Testis (tissue), 3 donors: Measurements from ENCODE around the gene DHRS3. TPM values are rescaled to one million over a fixed set of nuclear protein-coding genes. Genes with fewer than 3 reads are reported as not detected.

Experiments
- DNase-seq: peaks from one replicate; pipeline ENCODE4 v3.0.0-alpha.2; 2019
- H3K27ac ChIP-seq, 2 donors: fragments of 200-600 bp; sonication (generic); one replicate each; pipeline ENCODE4 v1.5.1; 2019
- H3K27me3 ChIP-seq: fragments of 200-600 bp; sonication (generic); one replicate; pipeline ENCODE4 v1.5.1; 2019
- H3K36me3 ChIP-seq: fragments of 200-600 bp; sonication (generic); one replicate; pipeline ENCODE4 v1.5.1; 2017; ENCODE audit warnings: low read depth; ENCODE audit errors: missing control alignments
- H3K4me1 ChIP-seq: fragments of 200-600 bp; sonication (generic); one replicate; pipeline ENCODE4 v1.5.1; 2019
- H3K4me3 ChIP-seq, 2 donors: fragments of 200-600 bp; sonication (generic); one replicate each; pipeline ENCODE4 v1.5.1; 2017 to 2019
- H3K9me3 ChIP-seq: fragments of 200-600 bp; sonication (generic); one replicate; pipeline ENCODE4 v1.5.1; 2017
- CTCF ChIP-seq, 3 experiments: fragments of 450-650 bp in 2 of 3; fragments of 200-600 bp in 1 of 3; sonication (generic) in 1 of 3; IDR thresholded peaks; one replicate each; pipeline ENCODE4 v1.5.1; 2016 to 2019; ENCODE audit warnings: antibody characterized with exemption in 3 of 3, mild to moderate bottlenecking in 2 of 3, moderate library complexity in 1 of 3
- POLR2A ChIP-seq: fragments of 450-650 bp; IDR thresholded peaks from one replicate; pipeline ENCODE4 v1.6.1; 2017; ENCODE audit warnings: antibody characterized with exemption, mild to moderate bottlenecking, moderate library complexity
- WGBS, 2 donors: methylation state at CpG; one replicate each; pipeline ENCODE4 v1.1.5; 2018; 5-methylcytosine and 5-hydroxymethylcytosine counted together
- intact Hi-C: fragments of 100-400 bp; cut with DNase I; formaldehyde crosslinking; loops from one replicate; pipeline ENCODE4 v1.15.1; 2023; ENCODE audit warnings: low total_unique reads
- polyA plus RNA-seq: library from polyadenylated mRNA; stranded (reverse); fragments of 350-450 nt; fragmentation: Illumina TruSeq; extraction: RNeasy Lipid Tissue Mini Kit (QIAGEN cat#74804); gene quantifications from one replicate; pipeline ENCODE4 v1.2.3, GENCODE V29; 2014; ENCODE audit warnings: low read depth, low replicate concordance; ENCODE audit not compliant: insufficient read depth
- total RNA-seq, 2 donors: library from RNA; depleted of rRNA; stranded (reverse); fragments of >200 nt; gene quantifications; one replicate each; pipeline ENCODE4 v1.2.3, GENCODE V29; 2016

Gene DHRS3
- total and polyA plus RNA-seq, 3 donors from 2014 or later = 27.1 to 38.7 (median 30.2) TPM

- TF ChIP-seq CTCF (IDR thresholded peaks at IDR 0.05) (no peak), POLR2A (no peak)
- Histone ChIP-seq H3K27me3 (no peaks in the 10 kb centered on the region), H3K27ac (peak overlapping the region in 1 of 2 donors; percentile 18), H3K4me1 (peaks cover 21% of the 10 kb centered on the region), H3K9me3 (no peaks in the 10 kb centered on the region), H3K36me3 (no peaks in the 10 kb centered on the region), H3K4me3 (peak overlapping the region in 1 of 2 donors; percentile 21)
- DNase-seq = peak; percentile 72
- intact Hi-C loops = no loop called here
- 4 to 15% methylated on average over 8 to 38 of the region's 39 CpGs for WGBS, 2 donors
Observed at GRCh38 chr1:12596007-12596821, 21.8 kb downstream of the DHRS3 start.

GRCh38 chr1:12595757-12596006 lies 22.3 kb downstream of the DHRS3 start:
- WGBS, 2 donors = 0 to 11% methylated on average over 1 to 16 of the region's 18 CpGs
- Histone ChIP-seq H3K4me1 (peaks cover 27% of the 10 kb centered on the region), H3K27ac (no peak overlapping the region), H3K27me3 (no peaks in the 10 kb centered on the region), H3K9me3 (no peaks in the 10 kb centered on the region), H3K36me3 (no peaks in the 10 kb centered on the region), H3K4me3 (peak overlapping the region in 1 of 2 donors; percentile 21)
- TF ChIP-seq CTCF (IDR thresholded peaks at IDR 0.05) = no peak
- no peak for TF ChIP-seq POLR2A
- DNase-seq = no peak
- intact Hi-C loops = no loop called here

- intact Hi-C loops = no loop called here
- Histone ChIP-seq H3K9me3 (no peaks in the 10 kb centered on the region), H3K4me3 (peak overlapping the region in 1 of 2 donors; percentile 21), H3K27me3 (no peaks in the 10 kb centered on the region), H3K36me3 (no peaks in the 10 kb centered on the region), H3K27ac (no peak overlapping the region), H3K4me1 (peaks cover 30% of the 10 kb centered on the region)
- no peak for TF ChIP-seq CTCF (IDR thresholded peaks at IDR 0.05)
- 45 to 49% methylated on average over 17 to 46 of the region's 47 CpGs for WGBS, 2 donors
- no peak for DNase-seq
Observed at GRCh38 chr1:12594966-12595756, 22.8 kb downstream of the DHRS3 start.

- Histone ChIP-seq H3K9me3 (no peaks in the 10 kb centered on the region), H3K36me3 (no peaks in the 10 kb centered on the region), H3K4me3 (no peak overlapping the region), H3K27ac (no peak overlapping the region), H3K27me3 (no peaks in the 10 kb centered on the region), H3K4me1 (peaks cover 30% of the 10 kb centered on the region)
- no peak for TF ChIP-seq CTCF (IDR thresholded peaks at IDR 0.05)
- TF ChIP-seq POLR2A = no peak
- 77 to 81% methylated on average over 6 of the region's 6 CpGs for WGBS, 2 donors
- intact Hi-C loops = no loop called here
- DNase-seq = no peak
Observed at GRCh38 chr1:12594490-12594889, 23.5 kb downstream of the DHRS3 start.
